Hippocampal formation (tissue), 2 donors: ENCODE data around the gene WASF2.
A peak's percentile ranks its signal among the peaks of the same experiment; 100 is the strongest.

Experiments used
- DNase-seq, 2 donors: peaks; one replicate each; lab custom pipeline; 2025; lab: John Stamatoyannopoulos, UW

Gene WASF2

GRCh38 chr1:27359822-27360158 is 130.2 kb downstream of the WASF2 start:
- no peak for DNase-seq

DNA sequence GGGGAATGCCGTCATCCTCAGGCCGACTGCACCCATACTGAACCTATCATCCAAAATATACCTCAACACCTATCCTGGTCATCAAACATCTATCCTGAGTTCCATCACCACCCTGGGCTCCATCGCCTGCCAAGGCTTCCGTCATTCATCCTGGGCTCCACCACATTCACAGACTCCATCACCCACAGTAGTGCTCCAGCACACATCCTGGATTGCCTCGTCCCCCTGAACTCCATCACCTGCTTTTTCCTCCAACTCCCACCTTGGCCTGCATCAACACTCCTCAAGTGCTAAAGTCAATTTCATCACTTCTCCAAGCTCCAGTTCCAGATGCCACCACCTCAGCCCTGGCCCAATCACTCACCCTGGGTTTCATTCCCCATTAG is 131.0 kb downstream of the WASF2 start:
- DNase-seq: no peak

DNA sequence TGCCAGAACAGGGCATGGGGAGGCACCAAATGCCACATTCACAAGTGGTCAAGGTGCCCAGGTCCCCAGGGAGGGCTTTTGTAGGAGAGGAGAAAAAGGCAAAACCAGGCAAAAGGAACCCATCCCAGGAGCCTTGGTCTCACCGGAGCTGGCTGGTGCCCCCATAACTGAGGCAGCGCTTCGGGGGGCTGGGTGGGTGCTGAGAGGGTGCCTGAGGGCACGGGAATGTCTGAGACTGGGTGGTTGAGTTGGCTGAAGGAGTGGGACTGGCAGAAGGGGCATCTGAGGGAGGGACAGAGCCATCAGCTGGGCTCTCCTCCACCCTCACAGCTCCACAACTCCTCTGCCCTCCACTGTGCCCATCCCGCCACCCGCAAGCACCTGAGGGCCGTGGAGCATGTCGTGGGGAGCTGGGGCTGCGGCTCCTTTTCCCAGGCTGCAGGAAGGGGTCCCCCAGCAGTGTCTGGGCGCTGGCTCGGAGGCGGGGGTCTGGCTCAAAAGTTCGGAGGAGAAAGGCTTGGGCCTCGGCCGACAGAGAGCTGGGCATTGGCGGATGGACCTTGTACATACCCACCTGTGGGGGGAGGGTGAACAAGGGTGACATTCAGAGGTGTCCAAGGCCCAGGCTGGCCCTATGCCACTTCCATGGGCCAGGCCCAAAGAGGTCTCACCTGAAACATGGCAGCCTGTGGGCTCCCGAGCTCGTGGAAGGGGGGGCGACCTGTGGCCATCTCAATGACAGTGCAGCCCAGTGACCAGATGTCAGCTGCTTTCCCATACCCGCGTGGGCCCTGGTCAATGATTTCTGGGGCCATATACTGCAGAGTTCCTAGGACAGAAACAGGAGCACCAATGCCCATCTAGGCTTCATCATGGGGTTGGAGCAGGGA is 131.7 kb downstream of the WASF2 start:
- DNase-seq: no peak

- DNase-seq: peak in 1 of 2 donors; percentile 31
Observed at GRCh38 chr1:27357281-27358037, 132.5 kb downstream of the WASF2 start.

- no peak for DNase-seq
Observed at GRCh38 chr1:27356619-27357280, 133.2 kb downstream of the WASF2 start.

DNA sequence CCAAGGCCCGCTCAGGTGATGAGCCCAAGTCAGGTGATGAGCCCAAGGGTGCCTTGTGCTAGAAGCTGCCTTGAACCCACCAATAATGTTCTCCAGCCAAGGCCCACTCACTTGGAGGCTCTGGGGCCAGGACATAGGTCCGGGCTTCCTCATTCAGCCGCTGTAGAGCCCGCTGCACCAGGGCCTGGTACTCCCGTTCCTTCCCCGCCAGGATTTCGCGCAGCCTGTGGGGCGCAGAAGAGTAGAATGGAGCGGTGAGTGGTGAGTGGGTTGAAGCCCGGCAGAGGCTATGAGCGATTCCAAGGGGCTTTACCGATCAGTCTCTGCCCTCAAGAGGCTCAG is 133.7 kb downstream of the WASF2 start:
- no peak for DNase-seq

DNA sequence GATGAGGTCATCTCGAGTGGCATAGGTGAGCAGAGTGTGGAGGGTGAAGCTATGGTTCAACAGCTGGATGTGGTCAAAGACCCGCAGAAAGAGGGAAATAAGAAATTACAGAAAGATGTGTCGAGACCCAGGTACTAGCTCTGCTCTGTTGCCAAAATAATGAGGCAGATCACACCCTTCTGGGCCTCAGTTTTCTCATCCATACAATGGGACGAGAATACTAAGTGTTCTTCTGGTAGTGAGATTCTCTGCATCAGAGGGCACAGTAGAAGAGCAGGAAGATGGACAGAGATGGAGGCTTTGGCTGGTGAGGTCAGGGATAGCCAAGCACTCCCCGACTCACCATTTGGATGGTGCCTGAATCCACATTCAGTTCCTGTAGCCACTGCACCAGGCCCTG is 134.3 kb downstream of the WASF2 start:
- DNase-seq: no peak
